C1 segment of cervical spinal cord (tissue), 14 donors: ENCODE measurements around the gene TTC24.
A peak's percentile ranks its signal among the peaks of the same experiment; 100 is the strongest.

Experiments used
- DNase-seq, 14 donors: peaks; one replicate each; lab custom pipeline; 2025; lab: John Stamatoyannopoulos, UW

The TTC24 gene

GRCh38 chr1:156553860-156554485 is 25.6 kb upstream of the TTC24 start:
- DNase-seq = peak in 4 of 14 donors; percentile 1 to 47 (median 16)

- DNase-seq = no peak
Observed at GRCh38 chr1:156554971-156555370, 24.6 kb upstream of the TTC24 start.

DNA sequence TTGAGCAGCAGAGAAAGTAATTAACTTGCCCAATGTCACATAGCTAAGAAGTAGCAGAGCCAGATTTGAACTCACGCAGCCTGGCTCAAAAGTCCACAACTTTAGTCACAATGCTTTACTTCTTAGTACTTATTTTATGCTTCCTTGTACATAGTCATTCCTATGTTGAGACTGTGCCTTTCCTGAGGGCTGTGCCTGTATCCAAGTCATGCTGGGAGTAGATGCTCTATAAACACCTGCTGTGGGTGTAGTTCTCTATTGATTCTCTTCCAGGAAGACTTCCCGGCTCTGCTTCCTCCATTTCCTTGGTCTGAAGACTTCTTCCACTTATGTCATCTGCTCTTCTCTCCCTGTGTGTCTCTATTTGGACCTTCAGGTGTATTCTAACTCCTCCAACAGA is 23.8 kb upstream of the TTC24 start:
- DNase-seq = no peak

DNA sequence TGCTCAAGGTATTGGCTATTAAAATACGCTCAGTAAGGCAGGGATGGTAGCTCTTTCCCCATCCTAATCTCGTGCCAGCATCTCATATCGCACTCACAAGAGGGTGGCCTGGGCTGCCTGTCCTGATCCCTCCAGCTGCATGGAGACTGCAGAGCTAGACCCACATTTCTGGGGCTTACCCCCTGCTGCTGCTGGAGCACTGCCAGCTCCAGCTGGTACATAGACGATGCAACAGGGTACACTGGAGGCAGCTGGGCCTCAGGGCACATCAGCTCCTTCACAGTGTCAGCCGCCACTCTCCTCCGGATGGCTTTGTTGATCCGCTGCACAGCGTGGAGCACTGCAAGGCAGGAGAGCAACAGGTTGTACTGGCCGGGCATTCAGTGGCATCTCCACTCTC is 23.2 kb upstream of the TTC24 start:
- no peak for DNase-seq

- DNase-seq = no peak
Observed at GRCh38 chr1:156559086-156559796, 20.3 kb upstream of the TTC24 start.

GRCh38 chr1:156559797-156560385 is 19.6 kb upstream of the TTC24 start:
- DNase-seq = no peak

DNA sequence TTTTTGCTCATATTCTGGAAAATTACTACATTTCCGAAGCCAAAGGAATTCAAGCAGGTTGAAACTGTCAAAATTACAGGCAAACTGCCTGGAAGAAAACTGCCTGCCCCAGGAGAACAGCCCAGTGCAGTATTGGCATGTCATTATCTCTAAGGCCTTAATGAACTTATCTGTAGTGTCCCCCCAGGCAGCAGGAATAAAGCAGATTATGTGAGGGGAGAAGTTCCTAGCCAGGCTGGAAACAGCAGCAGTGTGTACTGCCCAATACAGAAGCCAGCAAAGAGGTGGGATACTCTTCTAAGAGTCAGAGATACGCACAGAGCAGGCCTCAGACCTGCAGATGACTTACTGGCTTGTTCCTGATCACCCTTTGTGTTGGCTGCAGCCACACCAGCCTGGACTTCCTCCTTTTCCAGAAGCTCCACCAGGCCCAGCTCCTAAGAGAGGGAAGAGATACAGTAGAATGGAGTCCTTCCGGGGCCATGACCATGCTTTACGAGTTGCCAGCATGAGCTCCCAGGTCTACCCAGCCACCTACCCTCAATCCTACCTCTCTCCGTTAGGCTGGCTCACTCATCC is 18.8 kb upstream of the TTC24 start:
- no peak for DNase-seq

- DNase-seq = no peak
Observed at GRCh38 chr1:156565519-156565918, 14.0 kb upstream of the TTC24 start.

DNA sequence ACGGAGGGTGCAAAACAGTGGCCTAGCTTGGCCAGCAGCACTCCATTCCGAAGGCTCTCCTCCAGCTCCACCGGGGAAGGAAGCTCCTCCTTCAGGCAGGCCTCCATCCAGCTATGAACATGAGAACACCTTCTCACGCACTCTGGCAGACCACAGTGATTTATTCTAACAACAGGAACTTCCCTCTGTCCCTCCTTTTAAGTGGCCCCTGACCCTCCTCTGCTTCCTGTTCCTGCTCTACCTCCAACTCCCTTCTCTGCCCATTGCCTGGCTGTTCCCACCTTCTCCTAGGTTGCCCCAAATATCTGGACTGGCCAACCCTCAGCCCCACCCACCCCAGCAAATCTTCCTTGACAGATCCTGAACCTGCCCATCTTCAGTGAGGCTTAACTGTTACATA is 13.1 kb upstream of the TTC24 start:
- DNase-seq = no peak

GRCh38 chr1:156571261-156571852 is 8.2 kb upstream of the TTC24 start:
- no peak for DNase-seq

DNA sequence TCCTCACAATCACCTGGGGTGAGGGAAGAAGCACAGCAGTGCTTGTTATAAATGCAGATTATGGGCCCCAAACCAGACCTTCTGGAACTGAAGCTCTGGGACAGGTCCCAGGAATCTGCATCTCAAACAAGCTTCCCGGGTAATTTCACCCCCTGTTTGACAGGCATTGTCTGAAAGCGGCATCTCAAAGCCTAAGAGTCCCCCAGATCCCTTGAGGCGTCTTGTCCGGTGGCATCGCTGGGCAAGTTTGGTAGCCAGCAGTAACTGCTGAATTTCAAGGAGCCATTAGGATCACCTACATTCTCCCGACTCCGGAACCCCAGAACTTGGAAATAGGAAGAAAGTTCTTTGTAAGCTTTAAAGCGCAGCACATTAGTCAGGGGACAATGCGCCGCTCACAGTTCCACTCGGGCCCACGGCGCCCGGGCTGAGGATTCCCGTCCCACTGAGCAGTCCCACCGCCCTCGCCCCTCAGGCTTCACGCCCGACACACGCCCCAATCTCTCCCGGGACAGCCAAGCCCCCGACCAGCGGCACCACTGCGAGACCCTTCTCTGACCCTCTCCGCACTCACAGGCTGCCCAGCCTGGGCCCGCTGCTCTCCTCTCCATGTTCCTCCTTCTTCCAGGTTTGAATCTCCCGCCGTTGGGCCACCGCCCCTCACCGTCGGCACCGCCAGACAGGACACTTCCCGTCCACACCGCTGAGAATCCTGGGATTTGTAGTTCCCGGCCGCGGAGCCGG is 7.4 kb upstream of the TTC24 start, which contains the start of gene IQGAP3:
IQGAP3 (minus strand) TSS at position 647 of the 744 bp plus-strand sequence; CDS start at position 611, 36 bp downstream.
- peak in 13 of 14 donors; percentile 6 to 78 (median 47) for DNase-seq

- DNase-seq = no peak
Observed at GRCh38 chr1:156572663-156573018, 6.9 kb upstream of the TTC24 start.

- no peak for DNase-seq
Observed at GRCh38 chr1:156574039-156574633, 5.4 kb upstream of the TTC24 start.

DNA sequence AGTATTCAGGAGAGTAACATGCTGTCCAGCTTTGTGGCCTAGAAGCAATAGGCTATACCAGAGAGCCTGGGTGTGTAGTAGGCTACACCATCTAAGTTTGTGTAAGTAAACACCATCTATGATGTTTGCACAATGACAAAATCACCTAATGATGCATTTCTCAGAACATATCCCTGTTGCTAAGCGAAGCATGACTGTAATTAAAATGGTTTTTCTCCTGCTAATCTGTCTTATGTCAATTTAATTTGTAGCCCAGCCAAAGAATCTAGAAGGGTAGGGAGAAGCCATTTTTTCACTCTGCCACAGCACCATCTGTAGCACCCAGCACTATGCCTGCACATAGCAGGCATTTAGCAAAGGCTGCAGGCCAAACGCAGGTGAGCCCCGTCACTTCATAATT is 2.0 kb upstream of the TTC24 start:
- DNase-seq = no peak

DNA sequence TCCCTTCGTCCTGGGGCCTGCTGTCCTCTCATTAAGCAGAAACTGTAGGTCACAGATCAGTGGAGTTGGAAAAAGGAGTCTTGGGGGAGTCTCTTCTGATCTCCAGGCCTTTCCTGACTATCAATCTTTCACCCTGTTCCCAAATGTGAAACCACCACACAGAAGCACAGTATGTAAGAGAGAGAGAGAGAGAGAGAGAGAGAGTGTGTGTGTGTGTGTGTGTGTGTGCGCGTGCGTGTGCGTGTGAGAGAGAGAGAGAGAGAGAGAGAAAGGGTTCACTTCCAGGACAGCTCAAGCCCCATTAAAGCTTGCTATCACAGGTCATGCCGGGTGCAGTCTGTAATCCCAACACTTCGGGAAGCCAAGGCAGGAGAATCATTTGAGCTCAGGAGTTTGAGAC is 1.5 kb upstream of the TTC24 start:
- DNase-seq = no peak

DNA sequence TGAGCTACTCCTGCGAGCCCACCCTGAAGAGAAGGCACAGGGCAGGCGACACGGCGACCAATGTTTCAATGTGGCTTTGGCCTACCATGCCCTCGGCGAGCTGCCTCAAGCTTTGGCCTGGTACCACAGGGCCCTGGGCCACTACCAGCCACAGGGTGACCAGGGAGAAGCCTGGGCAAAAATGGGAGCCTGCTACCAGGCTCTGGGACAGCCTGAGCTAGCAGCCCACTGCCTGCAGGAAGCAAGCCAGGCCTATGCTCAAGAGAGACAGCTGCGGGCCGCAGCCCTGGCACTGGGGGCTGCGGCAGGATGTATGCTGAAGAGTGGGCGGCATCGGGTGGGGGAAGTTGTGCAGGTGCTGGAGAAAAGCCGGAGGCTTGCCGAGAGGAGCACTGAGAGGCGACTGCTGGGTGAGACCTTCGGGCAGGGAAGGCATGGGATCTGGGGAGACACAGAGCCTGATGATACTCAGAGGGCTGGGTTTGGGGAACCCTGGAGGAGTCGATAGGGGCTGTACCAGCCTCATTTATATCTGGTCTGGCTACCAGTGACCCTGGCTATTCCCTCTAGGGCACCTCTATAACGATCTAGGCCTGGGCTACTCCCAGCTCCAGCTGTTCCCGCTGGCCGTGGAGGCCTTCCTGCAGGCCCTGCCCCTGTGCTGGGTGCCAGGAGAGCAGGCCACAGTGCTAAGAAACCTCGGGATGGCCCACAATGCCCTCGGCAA is 2.3 kb downstream of the TTC24 start:
- DNase-seq = no peak

DNA sequence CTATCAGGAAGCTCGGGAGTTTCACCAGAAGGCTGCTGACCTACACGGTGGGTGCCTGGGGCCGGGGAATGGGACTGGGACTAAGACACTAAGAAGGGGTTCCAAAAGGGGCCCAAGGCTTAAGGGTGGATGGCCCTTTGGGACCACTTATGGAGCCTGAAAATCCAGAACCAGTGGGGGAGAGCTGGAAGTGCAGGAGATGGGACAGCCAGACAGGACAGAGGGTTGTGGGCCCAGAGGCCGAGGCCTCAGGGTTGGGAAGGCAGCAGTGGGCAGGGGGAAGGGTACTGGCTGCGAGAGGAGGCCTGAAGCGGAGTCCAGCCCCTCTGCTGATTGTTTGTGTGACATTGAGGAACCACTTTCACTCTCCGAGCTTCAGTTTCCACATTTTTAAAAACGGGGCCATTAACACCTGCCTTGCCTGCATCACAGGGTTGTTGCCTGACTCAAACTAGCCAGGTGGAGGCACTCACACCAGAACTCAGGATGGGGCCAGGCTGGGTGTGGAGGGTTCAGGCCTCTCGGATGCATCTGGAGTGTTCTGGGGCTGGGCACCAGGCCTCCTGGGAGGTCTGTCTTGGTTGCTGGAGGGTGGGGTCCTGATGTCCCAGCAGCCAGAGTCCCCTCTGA is 3.0 kb downstream of the TTC24 start:
- no peak for DNase-seq

DNA sequence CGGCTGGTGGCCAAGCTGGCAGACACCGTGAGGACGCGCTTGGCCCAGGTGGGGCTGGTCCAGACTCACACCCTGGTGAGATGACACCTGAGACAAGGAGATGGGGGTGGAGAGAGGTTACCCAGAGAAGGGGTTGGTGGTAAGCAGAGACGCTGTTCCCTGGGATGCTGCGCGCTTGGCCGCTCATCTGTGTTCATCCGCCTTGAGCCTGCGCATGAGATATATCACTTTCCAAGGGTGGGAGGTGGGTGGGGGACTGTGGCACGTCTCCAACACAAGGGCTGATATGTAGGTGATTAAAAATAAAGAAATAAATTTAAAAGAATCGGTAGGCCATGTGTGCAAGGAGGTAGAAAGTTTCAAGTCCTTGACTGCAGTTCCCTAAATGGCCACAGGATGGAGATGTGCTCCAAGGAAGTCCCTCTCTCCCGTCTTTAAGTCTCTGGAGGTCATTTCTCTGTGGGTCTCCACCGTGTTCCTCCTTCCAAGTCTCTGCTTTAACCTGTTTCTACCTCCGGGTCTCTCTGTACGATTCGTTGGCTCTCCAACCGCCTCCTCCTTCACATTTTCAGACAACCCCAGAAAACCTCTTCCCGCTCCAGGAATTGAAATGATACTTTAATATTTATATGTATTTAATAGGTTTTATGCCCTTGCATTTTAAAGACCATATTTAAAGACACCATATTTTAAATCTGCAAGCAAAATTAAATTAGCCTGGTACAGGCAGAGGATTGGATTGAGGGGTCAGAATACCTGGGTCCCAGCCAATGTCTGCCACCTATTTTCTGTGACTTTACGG is 4.5 kb downstream of the TTC24 start:
- peak in 11 of 14 donors; percentile 9 to 60 (median 36) for DNase-seq

- DNase-seq = no peak
Observed at GRCh38 chr1:156584813-156585212, 5.3 kb downstream of the TTC24 start.
